Spinal cord (tissue), 10 donors: ENCODE measurements around the gene IGFBP4. TPM values are rescaled to one million over a fixed set of nuclear protein-coding genes. Genes with fewer than 3 reads are reported as not detected.

ENCODE experiments used
- DNase-seq, 6 donors: peaks; one replicate each; pipeline versions ENCODE4 v3.0.0 to v3.0.0-alpha.2; 2013 to 2015; ENCODE audit warnings: low spot score in 6 of 6, low read depth in 4 of 6
- H3K27ac ChIP-seq: one replicate; pipeline ENCODE4 v1.5.1; 2013; ENCODE audit warnings: low read depth, low read length, control low read depth
- H3K27me3 ChIP-seq: one replicate; pipeline ENCODE4 v1.6.1; 2013; ENCODE audit warnings: low read length; ENCODE audit not compliant: control insufficient read depth, insufficient read depth
- H3K36me3 ChIP-seq: one replicate; pipeline ENCODE4 v1.6.1; 2013; ENCODE audit warnings: low read length; ENCODE audit not compliant: control insufficient read depth, insufficient read depth
- H3K4me1 ChIP-seq: one replicate; pipeline ENCODE4 v1.6.1; 2013; ENCODE audit warnings: low read length; ENCODE audit not compliant: control insufficient read depth, insufficient read depth
- H3K4me3 ChIP-seq: one replicate; pipeline ENCODE4 v1.5.1; 2013; ENCODE audit warnings: low read depth, low read length, control low read depth
- H3K9me3 ChIP-seq: one replicate; pipeline ENCODE4 v1.6.1; 2013; ENCODE audit warnings: low read length; ENCODE audit not compliant: control insufficient read depth, insufficient read depth
- WGBS: methylation state at CpG from one replicate; pipeline ENCODE4 v1.1.5; 2013; ENCODE audit warnings: missing lambda C conversion rate; ENCODE audit not compliant: insufficient coverage; 5-methylcytosine and 5-hydroxymethylcytosine counted together
- polyA plus RNA-seq, 2 donors: library from polyadenylated mRNA; unstranded; fragments of 120-200 nt; gene quantifications; one replicate each; pipeline ENCODE4 v1.2.1, GENCODE V29; 2013; ENCODE audit not compliant: insufficient read length in 2 of 2
- total RNA-seq, 2 donors: library from RNA; depleted of rRNA in 1 of 2; stranded (reverse); fragments of 120-200 nt in 1 of 2; fragments of >200 nt in 1 of 2; gene quantifications; one replicate each; pipeline versions ENCODE4 v1.2.3 to v1.2.4, GENCODE V29; 2013 to 2014
- donor health status: healthy.

The IGFBP4 gene
- total and polyA plus RNA-seq, 4 donors: 53.1 to 110 (median 83.0) TPM

- no peaks in the 10 kb centered on the region for H3K9me3 ChIP-seq
- peaks cover 12% of the 10 kb centered on the region for H3K4me1 ChIP-seq
- H3K36me3 ChIP-seq: no peaks in the 10 kb centered on the region
- 75% methylated on average over 4 of the region's 6 CpGs for WGBS
- no peak for DNase-seq
- no peak overlapping the region for H3K27ac ChIP-seq
- H3K27me3 ChIP-seq: peaks cover 5% of the 10 kb centered on the region
- no peak overlapping the region for H3K4me3 ChIP-seq
Observed at GRCh38 chr17:40496170-40496569, 52.9 kb downstream of the IGFBP4 start.

- Histone ChIP-seq H3K27me3 (peaks cover 5% of the 10 kb centered on the region), H3K36me3 (no peaks in the 10 kb centered on the region), H3K27ac (no peak overlapping the region), H3K9me3 (no peaks in the 10 kb centered on the region), H3K4me3 (no peak overlapping the region), H3K4me1 (peaks cover 12% of the 10 kb centered on the region)
- WGBS: 92% methylated on average over 4 of the region's 9 CpGs
- no peak for DNase-seq
Observed at GRCh38 chr17:40496634-40497420, 53.6 kb downstream of the IGFBP4 start.

- peaks cover 12% of the 10 kb centered on the region for H3K4me1 ChIP-seq
- H3K27ac ChIP-seq: no peak overlapping the region
- no peaks in the 10 kb centered on the region for H3K36me3 ChIP-seq
- no peak overlapping the region for H3K4me3 ChIP-seq
- no peak for DNase-seq
- WGBS: 80% methylated on average over 1 of the region's 2 CpGs
- H3K27me3 ChIP-seq: peaks cover 5% of the 10 kb centered on the region
- H3K9me3 ChIP-seq: no peaks in the 10 kb centered on the region
Observed at GRCh38 chr17:40497695-40498094, 54.4 kb downstream of the IGFBP4 start.

- no peak overlapping the region for H3K27ac ChIP-seq
Observed at GRCh38 chr17:40498281-40499084, 55.2 kb downstream of the IGFBP4 start.

GRCh38 chr17:40499551-40500189 lies 56.4 kb downstream of the IGFBP4 start:
- no peak overlapping the region for H3K27ac ChIP-seq
- 13% methylated on average over 10 of the region's 17 CpGs for WGBS

More at GRCh38 chr17:40498281-40499084, 55.2 kb downstream of the IGFBP4 start:
- peaks cover 12% of the 10 kb centered on the region for H3K4me1 ChIP-seq
- 59% methylated on average over 3 of the region's 9 CpGs for WGBS
- no peaks in the 10 kb centered on the region for H3K9me3 ChIP-seq
- DNase-seq: no peak
- no peaks in the 10 kb centered on the region for H3K36me3 ChIP-seq
- H3K27me3 ChIP-seq: peaks cover 5% of the 10 kb centered on the region
- H3K4me3 ChIP-seq: no peak overlapping the region

GRCh38 chr17:40500190-40500589 lies 56.9 kb downstream of the IGFBP4 start:
- Histone ChIP-seq H3K27ac (no peak overlapping the region), H3K4me3 (no peak overlapping the region), H3K27me3 (peaks cover 5% of the 10 kb centered on the region), H3K9me3 (no peaks in the 10 kb centered on the region), H3K4me1 (peaks cover 12% of the 10 kb centered on the region), H3K36me3 (no peaks in the 10 kb centered on the region)
- 94% methylated on average over 7 of the region's 11 CpGs for WGBS
- DNase-seq: no peak

More at GRCh38 chr17:40499551-40500189, 56.4 kb downstream of the IGFBP4 start:
- Histone ChIP-seq H3K36me3 (no peaks in the 10 kb centered on the region), H3K4me3 (no peak overlapping the region), H3K4me1 (peaks cover 12% of the 10 kb centered on the region), H3K9me3 (no peaks in the 10 kb centered on the region), H3K27me3 (peaks cover 5% of the 10 kb centered on the region)
- peak in 2 of 6 donors; percentile 37 to 70 for DNase-seq

- no peak for DNase-seq
- no peaks in the 10 kb centered on the region for H3K9me3 ChIP-seq
- 88% methylated on average over 8 of the region's 10 CpGs for WGBS
- H3K4me1 ChIP-seq: peaks cover 12% of the 10 kb centered on the region
- peaks cover 5% of the 10 kb centered on the region for H3K27me3 ChIP-seq
- H3K4me3 ChIP-seq: no peak overlapping the region
- H3K27ac ChIP-seq: no peak overlapping the region
- H3K36me3 ChIP-seq: no peaks in the 10 kb centered on the region
Observed at GRCh38 chr17:40500709-40501108, 57.5 kb downstream of the IGFBP4 start.

GRCh38 chr17:40501499-40501911 lies 58.3 kb downstream of the IGFBP4 start, which contains the start of gene TNS4:
TNS4 (minus strand) TSS chr17:40501623; CDS start chr17:40496425, 5,198 bp downstream.
- Histone ChIP-seq H3K9me3 (no peaks in the 10 kb centered on the region), H3K4me1 (peaks cover 12% of the 10 kb centered on the region), H3K36me3 (no peaks in the 10 kb centered on the region), H3K27ac (no peak within 1 kb of the TSS), H3K27me3 (peaks cover 5% of the 10 kb centered on the region), H3K4me3 (no peak within 1 kb of the TSS)
- DNase-seq: no peak
- WGBS: 66% methylated on average over 5 of the region's 7 CpGs

- Histone ChIP-seq H3K27ac (no peak overlapping the region), H3K4me3 (no peak overlapping the region), H3K36me3 (no peaks in the 10 kb centered on the region), H3K4me1 (peaks cover 12% of the 10 kb centered on the region), H3K9me3 (no peaks in the 10 kb centered on the region), H3K27me3 (peaks cover 5% of the 10 kb centered on the region)
- no peak for DNase-seq
- 75% methylated on average over 2 of the region's 5 CpGs for WGBS
Observed at GRCh38 chr17:40502716-40503115, 59.5 kb downstream of the IGFBP4 start.
